Astrocyte (in vitro differentiated cells and primary cell): ENCODE data around the gene MIEF2. TPM values are rescaled to one million over a fixed set of nuclear protein-coding genes. Genes with fewer than 3 reads are reported as not detected.

ENCODE experiments used
- DNase-seq: peaks from one replicate; pipeline ENCODE4 v3.0.0-alpha.2; 2010; ENCODE audit warnings: low read depth
- FAIRE-seq: peaks from 2 replicates; lab custom pipeline; 2011; peaks lifted over from hg19 to GRCh38; lab: Jason Lieb, UNC
- H2AFZ ChIP-seq: 2 replicates; pipeline ENCODE4 v1.6.0; 2012; ENCODE audit warnings: low read depth, low read length, inconsistent platforms
- H3K27ac ChIP-seq: 2 replicates; pipeline ENCODE4 v1.5.1; 2011; ENCODE audit warnings: low read depth, low read length, inconsistent platforms
- H3K27me3 ChIP-seq: 2 replicates; pipeline ENCODE4 v1.6.0; 2011; ENCODE audit warnings: low read length, inconsistent platforms; ENCODE audit not compliant: insufficient read depth
- H3K36me3 ChIP-seq: 2 replicates; pipeline ENCODE4 v1.5.1; 2011; ENCODE audit warnings: low read length, inconsistent platforms; ENCODE audit not compliant: insufficient read depth
- H3K4me1 ChIP-seq: 2 replicates; pipeline ENCODE4 v1.5.1; 2011; ENCODE audit warnings: low read length, inconsistent platforms; ENCODE audit not compliant: insufficient read depth
- H3K4me2 ChIP-seq: 2 replicates; pipeline ENCODE4 v1.6.0; 2012; ENCODE audit warnings: low read length, inconsistent platforms
- H3K4me3 ChIP-seq: 2 replicates; pipeline ENCODE4 v1.5.1; 2011; ENCODE audit warnings: low read depth, mild to moderate bottlenecking, low read length, inconsistent platforms; ENCODE audit not compliant: insufficient read depth
- H3K79me2 ChIP-seq: 2 replicates; pipeline ENCODE4 v1.6.0; 2012; ENCODE audit warnings: mild to moderate bottlenecking, low read length, inconsistent platforms; ENCODE audit not compliant: insufficient read depth
- H3K9ac ChIP-seq: 2 replicates; pipeline ENCODE4 v1.6.0; 2012; ENCODE audit warnings: mild to moderate bottlenecking, low read length, inconsistent platforms
- H3K9me3 ChIP-seq: 2 replicates; pipeline ENCODE4 v1.5.1; 2012; ENCODE audit warnings: low read depth, mild to moderate bottlenecking, low read length, inconsistent platforms; ENCODE audit not compliant: insufficient read depth
- H4K20me1 ChIP-seq: 2 replicates; pipeline ENCODE4 v1.6.0; 2012; ENCODE audit warnings: low read length, inconsistent platforms; ENCODE audit not compliant: insufficient read depth
- H3K27ac Mint-ChIP-seq: one replicate; pipeline ENCODE4 v1.8.0; 2021; ENCODE audit warnings: mild to moderate bottlenecking, mixed read lengths; ENCODE audit not compliant: unreplicated experiment
- H3K27me3 Mint-ChIP-seq: one replicate; pipeline ENCODE4 v1.8.0; 2021; ENCODE audit warnings: low read depth, mixed read lengths; ENCODE audit not compliant: unreplicated experiment
- H3K36me3 Mint-ChIP-seq: one replicate; pipeline ENCODE4 v1.8.0; 2021; ENCODE audit warnings: low read depth, mixed read lengths; ENCODE audit not compliant: unreplicated experiment
- H3K4me1 Mint-ChIP-seq: one replicate; pipeline ENCODE4 v1.8.0; 2021; ENCODE audit warnings: low read depth, mixed read lengths; ENCODE audit not compliant: unreplicated experiment
- H3K4me3 Mint-ChIP-seq: one replicate; pipeline ENCODE4 v1.8.0; 2021; ENCODE audit warnings: mild to moderate bottlenecking, moderate library complexity, mixed read lengths; ENCODE audit not compliant: unreplicated experiment
- H3K9me3 Mint-ChIP-seq: one replicate; pipeline ENCODE4 v1.8.0; 2021; ENCODE audit warnings: mild to moderate bottlenecking, mixed read lengths; ENCODE audit not compliant: unreplicated experiment
- CTCF ChIP-seq: IDR thresholded peaks from 2 replicates; pipeline ENCODE4 v1.5.1; 2011; ENCODE audit warnings: low read depth, mild to moderate bottlenecking, inconsistent platforms, low read length, moderate library complexity; ENCODE audit not compliant: insufficient read depth
- EZH2 ChIP-seq: IDR thresholded peaks from 2 replicates; pipeline ENCODE4 v1.6.1; 2012; ENCODE audit warnings: mild to moderate bottlenecking, low read length, inconsistent platforms; ENCODE audit not compliant: insufficient read depth
- total RNA-seq: library from RNA; stranded (reverse); gene quantifications from 2 replicates; pipeline ENCODE4 v1.2.1, GENCODE V29; 2021

The MIEF2 gene
- total RNA-seq, 1 donor from 2014 or later, result 14.1 TPM

GRCh38 chr17:18309202-18309601 lies 48.7 kb downstream of the MIEF2 start:
- Histone ChIP-seq H3K4me2 (no peak overlapping the region), H3K36me3 (peaks cover 37% of the 10 kb centered on the region), H3K9me3 (no peaks in the 10 kb centered on the region), H3K79me2 (peaks cover 62% of the 10 kb centered on the region), H2AFZ (no peak overlapping the region), H3K4me1 (peaks cover 12% of the 10 kb centered on the region), H3K27me3 (no peaks in the 10 kb centered on the region), H3K9ac (no peak overlapping the region), H3K27ac (no peak overlapping the region), H3K4me3 (no peak overlapping the region), H4K20me1 (peaks cover 43% of the 10 kb centered on the region)
- Mint-ChIP-seq H3K36me3 (peaks cover 13% of the 10 kb centered on the region), H3K4me1 (peaks cover 7% of the 10 kb centered on the region), H3K27me3 (no peaks in the 10 kb centered on the region), H3K4me3 (no peak overlapping the region), H3K27ac (no peak overlapping the region), H3K9me3 (peaks cover 2% of the 10 kb centered on the region)
- TF ChIP-seq EZH2 (no peak), CTCF (no peak)
- DNase-seq (no peak), FAIRE-seq (no peak)

- Histone ChIP-seq H3K27me3 (no peaks in the 10 kb centered on the region), H2AFZ (peak overlapping the region; percentile 91), H3K36me3 (peaks cover 15% of the 10 kb centered on the region), H3K4me2 (peak overlapping the region; percentile 96), H3K4me3 (peak overlapping the region; percentile 90), H3K9me3 (no peaks in the 10 kb centered on the region), H3K79me2 (peaks cover 90% of the 10 kb centered on the region), H3K4me1 (peaks cover 34% of the 10 kb centered on the region), H3K9ac (peak overlapping the region; percentile 93), H3K27ac (peak overlapping the region; percentile 86), H4K20me1 (peaks cover 64% of the 10 kb centered on the region)
- H3K4me1 Mint-ChIP-seq, result peaks cover 27% of the 10 kb centered on the region
- FAIRE-seq (no peak), DNase-seq (peak; percentile 16)
- no peaks in the 10 kb centered on the region for H3K27me3 Mint-ChIP-seq
- peaks cover 15% of the 10 kb centered on the region for H3K36me3 Mint-ChIP-seq
- H3K27ac Mint-ChIP-seq, result peak overlapping the region; percentile 67
- TF ChIP-seq EZH2, result no peak
- TF ChIP-seq CTCF, result no peak
- H3K4me3 Mint-ChIP-seq, result peak overlapping the region; percentile 96
- peaks cover 2% of the 10 kb centered on the region for H3K9me3 Mint-ChIP-seq
These were observed 53.7 kb downstream of the MIEF2 start for GRCh38 chr17:18314059-18314730.
